HUES64 (cell line): ENCODE data around the gene BUB1.
"Not testable (repeated sequence)": the region's sequence is repeated elsewhere in the genome, so short reads cannot be mapped to it uniquely, and the experiment has no call there.

Experiments used
- H3K27ac ChIP-seq: 2 replicates; pipeline ENCODE4 v1.7.0; 2013; ENCODE audit warnings: low read depth, low read length, inconsistent platforms
- H3K27me3 ChIP-seq: 2 replicates; pipeline ENCODE4 v1.6.1; 2013; ENCODE audit warnings: mild to moderate bottlenecking, low read length; ENCODE audit not compliant: insufficient read depth
- H3K36me3 ChIP-seq: 2 replicates; pipeline ENCODE4 v1.6.1; 2013; ENCODE audit warnings: mild to moderate bottlenecking, low read length; ENCODE audit not compliant: insufficient read depth
- H3K4me1 ChIP-seq: 2 replicates; pipeline ENCODE4 v1.6.1; 2013; ENCODE audit warnings: mild to moderate bottlenecking, low read length, moderate library complexity; ENCODE audit not compliant: insufficient read depth
- H3K4me3 ChIP-seq: 2 replicates; pipeline ENCODE4 v1.5.1; 2013; ENCODE audit warnings: mild to moderate bottlenecking, low read length, moderate library complexity
- H3K9ac ChIP-seq: 2 replicates; pipeline ENCODE4 v1.6.1; 2013; ENCODE audit warnings: mild to moderate bottlenecking, low read depth, low read length
- H3K9me3 ChIP-seq: 2 replicates; pipeline ENCODE4 v1.6.1; 2013; ENCODE audit warnings: low read depth, low read length; ENCODE audit not compliant: insufficient read depth
- WGBS: fragments of 150-250, 120-280 bp; methylation state at CpG from one replicate; pipeline ENCODE4 v1.1.7; 2013; ENCODE audit warnings: missing lambda C conversion rate; 5-methylcytosine and 5-hydroxymethylcytosine counted together

The BUB1 gene

DNA sequence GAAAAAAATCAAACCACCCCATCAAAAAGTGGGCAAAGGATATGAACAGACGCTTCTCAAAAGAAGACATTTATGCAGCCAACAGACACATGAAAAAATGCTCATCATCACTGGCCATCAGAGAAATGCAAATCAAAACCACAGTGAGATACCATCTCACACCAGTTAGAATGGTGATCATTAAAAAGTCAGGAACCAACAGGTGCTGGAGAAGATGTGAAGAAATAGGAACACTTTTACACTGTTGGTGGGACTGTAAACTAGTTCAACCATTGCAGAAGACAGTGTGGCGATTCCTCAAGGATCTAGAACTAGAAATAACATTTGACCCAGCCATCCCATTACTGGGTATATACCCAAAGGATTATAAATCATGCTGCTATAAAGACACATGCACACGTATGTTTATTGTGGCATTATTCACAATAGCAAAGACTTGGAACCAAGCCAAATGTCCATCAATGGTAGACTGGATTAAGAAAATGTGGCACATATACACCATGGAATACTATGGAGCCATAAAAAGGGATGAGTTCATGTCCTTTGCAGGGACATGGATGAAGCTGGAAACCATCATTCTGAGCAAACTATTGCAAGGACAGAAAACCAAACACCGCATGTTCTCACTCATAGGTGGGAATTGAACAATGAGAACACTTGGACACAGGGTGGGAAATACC lies 41.8 kb downstream of the BUB1 start:
- no CpG with 5 or more reads among the region's 4 CpGs for WGBS
- H3K9ac ChIP-seq, H3K4me1 ChIP-seq, H3K27me3 ChIP-seq, H3K27ac ChIP-seq, H3K4me3 ChIP-seq, H3K9me3 ChIP-seq: not testable (repeated sequence)
- peaks cover 57% of the 10 kb centered on the region for H3K36me3 ChIP-seq

- H3K27ac ChIP-seq, H3K36me3 ChIP-seq, H3K9me3 ChIP-seq, H3K4me1 ChIP-seq, H3K4me3 ChIP-seq, H3K27me3 ChIP-seq, H3K9ac ChIP-seq: not testable (repeated sequence)
- WGBS = 100% methylated on average over 1 of the region's 1 CpG
These were observed 50.5 kb downstream of the BUB1 start for GRCh38 chr2:110627348-110627747.

DNA sequence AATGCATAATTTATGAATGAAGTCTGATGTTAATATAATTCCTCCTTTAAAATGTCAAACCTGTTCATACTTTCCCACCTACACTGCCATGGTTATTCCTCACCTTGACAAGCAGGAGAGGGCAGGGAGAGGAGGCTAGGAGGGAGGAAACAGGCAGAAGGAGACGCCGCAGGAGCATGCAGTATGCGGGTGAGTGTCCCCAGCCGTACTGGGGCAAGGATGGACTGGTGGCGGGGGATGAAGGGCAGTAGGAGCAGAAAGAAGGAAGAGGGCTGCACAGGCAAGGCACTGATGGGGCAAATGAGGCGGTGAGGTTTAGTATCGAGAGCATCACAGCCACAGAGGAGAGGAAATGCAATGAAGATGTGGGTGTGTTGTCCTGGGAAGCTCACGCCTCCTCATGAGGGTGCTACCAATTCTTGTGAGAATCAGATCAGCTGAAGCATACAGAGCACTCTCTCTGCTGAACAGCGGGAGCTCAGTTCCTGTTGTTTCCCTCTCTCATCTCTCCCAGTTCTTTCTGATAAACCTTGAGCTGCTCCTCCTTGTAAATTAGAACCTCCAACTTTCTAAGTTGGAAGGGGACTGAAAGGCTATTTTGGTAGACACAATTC lies 58.4 kb downstream of the BUB1 start:
- not testable (repeated sequence) for H3K9ac ChIP-seq, H3K27me3 ChIP-seq, H3K9me3 ChIP-seq, H3K4me3 ChIP-seq, H3K4me1 ChIP-seq, H3K27ac ChIP-seq, H3K36me3 ChIP-seq
- WGBS = 44% methylated on average over 1 of the region's 9 CpGs

DNA sequence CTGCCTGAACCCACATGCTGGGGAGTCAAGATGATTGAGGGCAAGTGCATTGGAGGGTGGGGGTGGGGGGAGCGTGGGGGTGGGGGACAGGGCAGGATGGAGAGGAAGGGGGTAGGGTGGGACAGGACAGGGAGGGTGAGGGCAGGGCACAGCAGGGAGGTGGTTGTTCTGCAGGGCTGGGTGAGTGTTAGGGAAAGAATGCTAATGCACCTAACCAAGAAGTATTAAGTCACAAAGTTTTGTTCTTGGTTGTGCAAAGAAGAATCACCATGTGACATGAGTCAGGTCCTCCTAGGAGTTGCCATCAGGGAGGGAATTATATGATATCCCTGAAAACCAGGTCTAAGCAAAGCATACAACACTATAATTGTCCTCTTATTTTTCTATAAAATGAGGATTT lies 63.9 kb downstream of the BUB1 start:
- not testable (repeated sequence) for H3K9me3 ChIP-seq, H3K27ac ChIP-seq, H3K36me3 ChIP-seq, H3K4me1 ChIP-seq, H3K9ac ChIP-seq, H3K27me3 ChIP-seq, H3K4me3 ChIP-seq
- no CpG with 5 or more reads among the region's 1 CpG for WGBS

DNA sequence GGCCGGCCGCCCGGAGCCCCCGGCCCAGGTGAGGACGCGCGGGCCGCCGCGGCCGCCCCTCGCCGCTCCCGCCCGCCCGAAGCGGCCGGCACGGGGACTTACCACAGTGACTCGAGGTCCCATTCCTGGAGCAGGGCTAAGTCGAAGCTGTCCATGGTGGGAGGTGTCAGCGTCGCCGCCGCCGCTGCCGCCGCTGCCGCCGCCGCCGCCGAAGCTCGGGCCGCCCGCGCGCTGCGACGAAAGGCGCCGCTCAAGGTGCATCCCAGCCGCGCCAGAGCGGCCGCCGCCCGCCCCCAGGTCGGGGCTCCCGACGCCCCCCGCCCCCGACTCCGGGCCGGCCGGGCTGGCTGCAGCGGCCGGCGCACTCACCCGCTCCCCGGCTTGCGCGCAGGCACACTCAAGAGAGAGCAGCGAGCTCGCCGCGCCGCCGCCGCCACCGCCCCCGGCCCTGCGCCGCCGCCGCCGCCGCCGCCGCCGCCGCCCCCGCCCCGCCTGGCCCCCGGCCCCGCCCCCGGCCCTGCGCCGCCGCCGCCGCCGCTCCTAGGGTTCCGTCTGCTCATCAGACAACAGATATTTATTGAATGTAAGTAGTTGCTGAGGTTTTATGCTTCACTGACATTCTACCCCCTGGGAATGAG lies 67.1 kb downstream of the BUB1 start:
- H3K4me3 ChIP-seq, H3K36me3 ChIP-seq, H3K27me3 ChIP-seq, H3K27ac ChIP-seq, H3K9ac ChIP-seq, H3K4me1 ChIP-seq, H3K9me3 ChIP-seq: not testable (repeated sequence)
- WGBS = under 1% methylated on average over 16 of the region's 94 CpGs

- H3K9me3 ChIP-seq, H3K4me3 ChIP-seq, H3K27me3 ChIP-seq, H3K36me3 ChIP-seq, H3K9ac ChIP-seq, H3K4me1 ChIP-seq, H3K27ac ChIP-seq: not testable (repeated sequence)
- 0% methylated on average over 4 of the region's 45 CpGs for WGBS
These were observed 67.8 kb downstream of the BUB1 start for GRCh38 chr2:110609843-110610612.

DNA sequence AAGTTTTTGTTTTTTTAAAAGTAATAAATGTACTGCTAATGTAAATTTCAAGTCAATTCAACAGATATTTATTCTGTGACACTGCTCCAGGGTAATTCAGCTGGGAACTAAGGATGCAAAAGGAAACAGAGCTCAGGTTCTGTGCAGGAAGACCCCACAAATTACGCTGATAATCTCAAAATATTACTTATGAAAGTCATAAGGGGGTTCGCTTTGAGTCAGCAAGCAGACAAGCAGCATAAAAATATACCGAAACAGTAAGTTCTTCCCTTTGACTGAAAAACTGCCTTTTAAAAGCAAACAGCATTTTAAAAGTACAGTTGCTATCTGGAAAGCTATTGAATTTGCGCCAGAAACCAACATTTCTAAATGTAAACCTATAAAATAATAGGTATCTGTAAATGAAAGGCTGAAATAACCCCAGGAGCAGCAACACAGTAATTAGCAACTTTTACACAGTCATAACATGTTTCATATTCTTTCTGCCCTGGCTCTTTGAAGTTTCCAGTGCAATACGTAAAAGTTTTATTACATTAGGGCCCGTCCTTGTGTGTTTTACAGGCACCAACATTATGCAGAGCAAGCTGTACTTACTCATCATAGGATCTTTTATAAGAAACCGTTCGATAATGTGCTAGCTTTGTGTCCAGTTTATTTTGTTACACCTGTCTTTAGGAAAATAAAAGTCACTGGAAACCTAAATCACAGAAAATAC lies 68.9 kb downstream of the BUB1 start:
- no CpG with 5 or more reads among the region's 8 CpGs for WGBS
- H3K36me3 ChIP-seq, H3K4me3 ChIP-seq, H3K4me1 ChIP-seq, H3K27me3 ChIP-seq, H3K9me3 ChIP-seq, H3K27ac ChIP-seq, H3K9ac ChIP-seq: not testable (repeated sequence)

DNA sequence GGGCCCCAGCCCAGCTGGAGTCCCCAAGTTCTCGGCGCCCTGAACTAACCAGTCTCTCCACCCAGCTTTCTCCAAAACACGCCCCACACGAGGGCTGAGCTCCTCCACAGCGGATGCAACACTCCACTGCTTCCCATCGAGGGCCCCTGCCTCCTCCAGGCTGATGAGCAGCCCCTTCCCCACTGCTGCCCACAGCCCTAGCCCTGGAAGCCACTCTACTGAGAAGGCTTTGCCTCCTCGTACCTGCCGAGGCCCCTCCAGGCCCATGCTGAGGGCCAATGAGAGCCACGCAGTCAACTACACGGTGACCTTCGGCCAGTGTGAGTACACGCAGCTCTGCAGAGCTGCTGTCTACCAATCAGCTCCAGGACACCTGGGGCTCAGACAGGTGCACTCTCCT lies 72.8 kb downstream of the BUB1 start:
- H3K9ac ChIP-seq, H3K4me1 ChIP-seq, H3K36me3 ChIP-seq, H3K27me3 ChIP-seq, H3K9me3 ChIP-seq, H3K27ac ChIP-seq, H3K4me3 ChIP-seq: not testable (repeated sequence)
- WGBS = 80% methylated on average over 6 of the region's 12 CpGs

DNA sequence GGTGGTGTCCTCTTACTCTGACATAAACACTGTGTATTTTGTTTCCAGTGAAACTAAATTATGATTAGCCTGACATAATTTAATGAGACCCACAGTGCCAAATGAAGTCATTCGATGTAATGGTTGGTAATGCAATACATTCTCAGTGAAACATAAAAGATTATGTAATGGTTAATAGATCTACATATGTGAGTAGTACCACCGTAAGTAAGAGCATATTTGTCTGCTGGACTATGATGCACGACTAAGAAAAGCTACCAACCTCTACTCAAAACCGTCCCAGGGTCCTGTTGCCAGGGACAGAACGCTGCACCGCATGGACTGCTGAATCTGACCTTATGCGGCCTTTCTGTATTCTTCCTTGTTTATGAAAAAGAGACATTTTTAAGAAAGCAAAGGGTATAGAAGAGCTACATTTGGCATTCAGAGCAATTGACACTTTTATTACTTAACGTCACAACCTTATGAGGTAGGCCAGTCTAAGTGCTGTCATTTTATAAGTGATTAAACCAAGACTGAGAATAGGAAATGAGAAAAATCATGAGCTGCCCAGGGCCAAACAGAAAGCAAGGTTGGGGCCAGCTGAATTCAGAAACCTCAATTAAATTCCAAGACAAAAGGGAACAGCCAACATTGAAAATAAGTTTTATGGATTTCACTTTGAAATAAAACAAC lies 73.8 kb downstream of the BUB1 start:
- not testable (repeated sequence) for H3K27me3 ChIP-seq, H3K9me3 ChIP-seq, H3K36me3 ChIP-seq, H3K4me3 ChIP-seq, H3K4me1 ChIP-seq, H3K27ac ChIP-seq, H3K9ac ChIP-seq
- WGBS = no CpG with 5 or more reads among the region's 8 CpGs

DNA sequence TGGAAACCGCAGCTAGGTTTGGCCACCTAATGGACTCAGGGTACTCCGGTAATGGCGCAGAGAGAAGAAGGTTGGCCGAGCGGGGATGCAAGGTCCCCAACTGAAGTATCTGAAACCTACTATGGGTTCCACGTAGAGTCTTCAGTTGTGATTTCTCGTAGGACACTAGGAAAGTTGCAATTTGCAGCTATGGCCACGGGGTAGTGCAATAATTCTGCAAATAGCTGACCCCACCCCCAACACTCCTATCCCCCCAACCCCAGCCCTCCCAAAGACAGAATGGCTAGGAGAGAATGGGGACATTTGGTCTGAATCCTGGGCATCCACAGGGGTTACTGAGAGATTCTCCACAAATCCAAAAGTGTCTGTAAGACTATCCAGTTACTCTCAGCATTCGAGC lies 75.7 kb downstream of the BUB1 start:
- H3K27ac ChIP-seq, H3K4me3 ChIP-seq, H3K9ac ChIP-seq, H3K9me3 ChIP-seq, H3K27me3 ChIP-seq, H3K4me1 ChIP-seq, H3K36me3 ChIP-seq: not testable (repeated sequence)
- 100% methylated on average over 3 of the region's 9 CpGs for WGBS

GRCh38 chr2:110591973-110592372 lies 85.9 kb downstream of the BUB1 start:
- H3K4me3 ChIP-seq, H3K27me3 ChIP-seq, H3K9me3 ChIP-seq, H3K36me3 ChIP-seq, H3K27ac ChIP-seq, H3K9ac ChIP-seq, H3K4me1 ChIP-seq: not testable (repeated sequence)
- no CpG with 5 or more reads among the region's 2 CpGs for WGBS
